ENCODE results near the gene ARMH2.

- TF ChIP-seq BHLHE40 (IDR thresholded peaks at IDR 0.05; ENCODE audit: borderline replicate concordance): no peak
- TF ChIP-seq TARDBP (IDR thresholded peaks at IDR 0.05): no peak
- no peak for TF ChIP-seq ARNT (IDR thresholded peaks at IDR 0.05)
- TF ChIP-seq ELF4 (IDR thresholded peaks at IDR 0.05): no peak
- no peak for TF ChIP-seq FOXM1 (IDR thresholded peaks at IDR 0.05; ENCODE audit: borderline replicate concordance)
- no peak for TF ChIP-seq SP1 (IDR thresholded peaks at IDR 0.05)
- no peak for TF ChIP-seq FOXA1 (IDR thresholded peaks at IDR 0.05)
- no peak for TF ChIP-seq FOXK2 (IDR thresholded peaks at IDR 0.05)
- no peak for TF ChIP-seq HDGF (IDR thresholded peaks at IDR 0.05; ENCODE audit: borderline replicate concordance)
- TF ChIP-seq PKNOX1 (IDR thresholded peaks at IDR 0.05): no peak
- no peak for TF ChIP-seq L3MBTL2 (conservative IDR thresholded peaks at IDR 0.05)
Observed at GRCh38 chr6:24749297-24749696, 49.4 kb downstream of the ARMH2 start.

All from HEK293T (cell line).